Measurements from ENCODE around the gene LRRC36. TPM values are rescaled to one million over a fixed set of nuclear protein-coding genes. Genes with fewer than 3 reads are reported as not detected.

LRRC36 gene
- total and polyA plus RNA-seq, 10 of the 15 experiments (the other 5 are each of a cell fraction or from before 2014, with no cell fraction given): 0.45 to 2.0 (median 0.75) TPM; not detected in 1

DNA sequence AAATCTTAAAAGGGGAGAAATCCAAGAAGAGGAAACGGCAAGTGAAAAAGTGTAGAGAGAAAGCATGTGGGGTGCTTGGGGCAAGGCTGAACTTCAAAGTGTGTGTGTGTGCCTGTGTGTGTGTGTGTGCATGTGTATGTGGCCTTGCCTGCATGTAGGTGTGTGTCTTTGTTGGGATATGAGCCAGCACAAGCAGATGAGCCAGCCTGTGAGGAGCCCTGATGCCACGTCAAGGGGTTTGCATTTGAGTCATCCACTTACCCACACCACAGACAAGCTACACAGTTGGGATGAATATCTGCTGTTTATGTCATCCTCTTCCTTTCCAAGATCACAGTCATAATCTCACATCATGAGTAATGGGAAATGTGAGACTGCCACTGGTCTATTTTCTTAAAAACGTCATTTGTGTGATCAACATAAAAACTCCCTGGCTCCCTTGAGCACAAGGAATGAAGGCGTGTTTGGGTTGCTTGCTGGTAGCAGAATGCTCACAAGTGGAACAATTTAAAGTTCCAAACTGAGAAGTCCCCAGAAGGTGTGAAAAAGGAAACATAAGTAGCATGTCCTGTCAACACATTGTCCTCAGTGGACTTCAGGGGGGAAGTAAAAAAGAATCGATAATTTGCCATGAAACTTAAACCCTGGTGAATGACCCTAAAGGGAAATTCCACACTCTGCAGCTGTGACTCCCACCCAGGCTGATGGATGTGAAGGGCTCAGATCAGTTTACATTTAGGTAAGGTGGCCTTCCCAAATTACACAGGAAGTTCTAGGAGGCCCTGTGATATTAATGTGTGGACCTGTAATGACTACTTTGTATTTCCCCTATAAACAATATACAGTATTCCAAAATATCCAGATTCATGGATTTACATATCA lies 14.8 kb upstream of the LRRC36 start (continued):
- TF ChIP-seq, protein P1, sequence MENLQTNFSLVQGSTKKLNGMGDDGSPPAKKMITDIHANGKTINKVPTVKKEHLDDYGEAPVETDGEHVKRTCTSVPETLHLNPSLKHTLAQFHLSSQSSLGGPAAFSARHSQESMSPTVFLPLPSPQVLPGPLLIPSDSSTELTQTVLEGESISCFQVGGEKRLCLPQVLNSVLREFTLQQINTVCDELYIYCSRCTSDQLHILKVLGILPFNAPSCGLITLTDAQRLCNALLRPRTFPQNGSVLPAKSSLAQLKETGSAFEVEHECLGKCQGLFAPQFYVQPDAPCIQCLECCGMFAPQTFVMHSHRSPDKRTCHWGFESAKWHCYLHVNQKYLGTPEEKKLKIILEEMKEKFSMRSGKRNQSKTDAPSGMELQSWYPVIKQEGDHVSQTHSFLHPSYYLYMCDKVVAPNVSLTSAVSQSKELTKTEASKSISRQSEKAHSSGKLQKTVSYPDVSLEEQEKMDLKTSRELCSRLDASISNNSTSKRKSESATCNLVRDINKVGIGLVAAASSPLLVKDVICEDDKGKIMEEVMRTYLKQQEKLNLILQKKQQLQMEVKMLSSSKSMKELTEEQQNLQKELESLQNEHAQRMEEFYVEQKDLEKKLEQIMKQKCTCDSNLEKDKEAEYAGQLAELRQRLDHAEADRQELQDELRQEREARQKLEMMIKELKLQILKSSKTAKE (IDR thresholded peaks at IDR 0.05; ENCODE audit: low read depth, poor library complexity, severe bottlenecking): peak; percentile 73
- TF ChIP-seq, protein P2, sequence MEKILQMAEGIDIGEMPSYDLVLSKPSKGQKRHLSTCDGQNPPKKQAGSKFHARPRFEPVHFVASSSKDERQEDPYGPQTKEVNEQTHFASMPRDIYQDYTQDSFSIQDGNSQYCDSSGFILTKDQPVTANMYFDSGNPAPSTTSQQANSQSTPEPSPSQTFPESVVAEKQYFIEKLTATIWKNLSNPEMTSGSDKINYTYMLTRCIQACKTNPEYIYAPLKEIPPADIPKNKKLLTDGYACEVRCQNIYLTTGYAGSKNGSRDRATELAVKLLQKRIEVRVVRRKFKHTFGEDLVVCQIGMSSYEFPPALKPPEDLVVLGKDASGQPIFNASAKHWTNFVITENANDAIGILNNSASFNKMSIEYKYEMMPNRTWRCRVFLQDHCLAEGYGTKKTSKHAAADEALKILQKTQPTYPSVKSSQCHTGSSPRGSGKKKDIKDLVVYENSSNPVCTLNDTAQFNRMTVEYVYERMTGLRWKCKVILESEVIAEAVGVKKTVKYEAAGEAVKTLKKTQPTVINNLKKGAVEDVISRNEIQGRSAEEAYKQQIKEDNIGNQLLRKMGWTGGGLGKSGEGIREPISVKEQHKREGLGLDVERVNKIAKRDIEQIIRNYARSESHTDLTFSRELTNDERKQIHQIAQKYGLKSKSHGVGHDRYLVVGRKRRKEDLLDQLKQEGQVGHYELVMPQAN (conservative IDR thresholded peaks at IDR 0.05): no peak
- peak; percentile 34; the same call in 1 of the 2 replicates for TF ChIP-seq NR2F1 (conservative IDR thresholded peaks at IDR 0.05)
- TF ChIP-seq, protein P3, sequence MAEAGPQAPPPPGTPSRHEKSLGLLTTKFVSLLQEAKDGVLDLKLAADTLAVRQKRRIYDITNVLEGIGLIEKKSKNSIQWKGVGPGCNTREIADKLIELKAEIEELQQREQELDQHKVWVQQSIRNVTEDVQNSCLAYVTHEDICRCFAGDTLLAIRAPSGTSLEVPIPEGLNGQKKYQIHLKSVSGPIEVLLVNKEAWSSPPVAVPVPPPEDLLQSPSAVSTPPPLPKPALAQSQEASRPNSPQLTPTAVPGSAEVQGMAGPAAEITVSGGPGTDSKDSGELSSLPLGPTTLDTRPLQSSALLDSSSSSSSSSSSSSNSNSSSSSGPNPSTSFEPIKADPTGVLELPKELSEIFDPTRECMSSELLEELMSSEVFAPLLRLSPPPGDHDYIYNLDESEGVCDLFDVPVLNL (IDR thresholded peaks at IDR 0.05; ENCODE audit: low read depth, low read length): no peak
- no peak for TF ChIP-seq RCOR1 (conservative IDR thresholded peaks at IDR 0.05; ENCODE audit: low read depth, low read length)
- TF ChIP-seq JUNB (IDR thresholded peaks at IDR 0.05): peak; percentile 99
- TF ChIP-seq SREBF2 (IDR thresholded peaks at IDR 0.05; ENCODE audit: low read length): no peak
- TF ChIP-seq BACH1 (IDR thresholded peaks at IDR 0.05; ENCODE audit: borderline replicate concordance): peak; percentile 43; the same call in 1 of the 2 replicates
- no peak for TF ChIP-seq NFYA (IDR thresholded peaks at IDR 0.05; ENCODE audit: borderline replicate concordance, low read depth, low read length)
- TF ChIP-seq SP1 (IDR thresholded peaks at IDR 0.05; ENCODE audit: low read depth, low read length): peak; percentile 57
- peak; percentile 30; the same call in 1 of the 2 replicates for TF ChIP-seq TARDBP (IDR thresholded peaks at IDR 0.05; ENCODE audit: borderline replicate concordance)
- peak; percentile 97 for TF ChIP-seq IRF4 (IDR thresholded peaks at IDR 0.05; ENCODE audit: low read depth, low read length)
- no peak for TF ChIP-seq CBX5 (IDR thresholded peaks at IDR 0.05; ENCODE audit: low read depth)
- no peak for TF ChIP-seq CBX3 (IDR thresholded peaks at IDR 0.05; ENCODE audit: borderline replicate concordance, low read depth)
- no peak for TF ChIP-seq SUPT20H (IDR thresholded peaks at IDR 0.05; ENCODE audit: borderline replicate concordance, control insufficient read depth, low read depth, low read length)
- peak; percentile 67; the same call in 2 of the 3 replicates for TF ChIP-seq POU2F2 (IDR thresholded peaks at IDR 0.05; ENCODE audit: borderline replicate concordance, low read depth, low read length)
- peak; percentile 100 for TF ChIP-seq EED (IDR thresholded peaks at IDR 0.05; ENCODE audit: low read depth)
- no peak for TF ChIP-seq YBX1 (IDR thresholded peaks at IDR 0.05)
- no peak for TF ChIP-seq RAD21 (IDR thresholded peaks at IDR 0.05; ENCODE audit: insufficient read depth, low read depth, low read length)
- TF ChIP-seq ZNF622 (IDR thresholded peaks at IDR 0.05): no peak
- peak; percentile 97 for TF ChIP-seq TCF7 (IDR thresholded peaks at IDR 0.05; ENCODE audit: borderline replicate concordance)
- no peak for TF ChIP-seq RFX5 (IDR thresholded peaks at IDR 0.05; ENCODE audit: low read depth, low read length)
